HT1080 (cell line): ENCODE measurements around the gene RBM18. TPM values are rescaled to one million over a fixed set of nuclear protein-coding genes. Genes with fewer than 3 reads are reported as not detected.

Source experiments
- DNase-seq: peaks from one replicate; pipeline ENCODE4 v3.0.0-alpha.2; 2015; ENCODE audit warnings: low read depth
- polyA plus RNA-seq, 2 experiments: library from polyadenylated mRNA; depleted of rRNA; stranded (reverse); fragments of >200 nt; gene quantifications; 2 replicates each; pipeline ENCODE4 v1.2.3, GENCODE V29; 2015
- total RNA-seq: library from RNA; depleted of rRNA; stranded (reverse); fragments of >200 nt; shearing (Covaris generic); gene quantifications from 2 replicates; pipeline ENCODE4 v1.2.3, GENCODE V29; 2014; rRNA removed

RBM18 gene, protein sequence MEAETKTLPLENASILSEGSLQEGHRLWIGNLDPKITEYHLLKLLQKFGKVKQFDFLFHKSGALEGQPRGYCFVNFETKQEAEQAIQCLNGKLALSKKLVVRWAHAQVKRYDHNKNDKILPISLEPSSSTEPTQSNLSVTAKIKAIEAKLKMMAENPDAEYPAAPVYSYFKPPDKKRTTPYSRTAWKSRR
- 12.7 and 12.8 TPM in 2 replicates for total RNA-seq
- 13.6 and 17.7 TPM in 2 replicates for polyA plus RNA-seq (2015; cell fraction: cytosol; rRNA removed)
- 9.5 and 13.8 TPM in 2 replicates for polyA plus RNA-seq (2015; cell fraction: nucleus; rRNA removed)

- DNase-seq, result peak; percentile 93
These were observed at the start of gene RBM18, which contains the start of gene MRRF for GRCh38 chr9:122264360-122265148. Gene RBM18 (minus strand): TSS chr9:122264840. CDS start chr9:122261492, 3,348 bp downstream. Gene MRRF (plus strand): TSS chr9:122264882. CDS start chr9:122270892, 6,010 bp downstream.

- no peak for DNase-seq
These were observed 49.5 kb upstream of the RBM18 start for GRCh38 chr9:122314165-122314564.

GRCh38 chr9:122309861-122310260 lies 45.2 kb upstream of the RBM18 start:
- no peak for DNase-seq

DNA sequence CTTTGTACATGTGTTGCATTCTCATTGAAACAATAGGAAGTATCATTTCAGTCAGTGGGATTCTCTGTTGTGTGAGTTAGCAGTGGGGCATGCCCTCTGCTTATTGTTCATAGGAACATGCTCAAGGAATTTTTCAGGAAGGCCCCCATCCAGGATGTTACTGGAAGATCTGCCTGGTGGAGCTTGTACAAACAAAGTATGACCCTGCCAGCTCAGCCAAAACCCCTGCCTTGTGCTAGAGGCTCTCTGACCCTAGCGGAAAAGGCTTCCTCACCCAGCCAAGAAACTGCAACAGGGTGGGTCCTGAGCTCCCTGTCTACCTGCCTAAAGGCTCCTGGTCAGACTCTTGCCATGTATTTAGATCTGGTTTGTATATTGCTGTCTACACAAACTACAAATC lies 43.3 kb upstream of the RBM18 start:
- no peak for DNase-seq

DNA sequence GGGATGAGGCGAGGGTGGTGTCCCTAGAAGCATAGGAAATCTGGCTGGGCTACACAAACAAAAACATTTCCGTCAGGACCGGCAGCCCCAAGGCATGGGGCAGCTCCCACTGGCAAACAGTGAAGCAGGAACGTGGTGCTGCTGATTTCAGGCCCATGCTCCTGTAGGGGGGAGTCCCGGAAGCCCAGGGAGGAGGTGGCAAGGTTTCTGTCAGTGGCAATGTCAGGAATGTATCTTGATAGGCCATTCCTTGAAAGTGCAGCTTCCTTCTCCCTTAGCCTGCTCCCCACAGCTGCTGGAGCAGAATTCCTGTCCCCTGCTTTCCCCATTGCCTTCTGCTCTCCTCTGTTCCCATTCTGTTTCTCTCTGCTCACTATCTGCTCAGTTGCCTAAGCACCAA lies 42.4 kb upstream of the RBM18 start:
- no peak for DNase-seq

- no peak for DNase-seq
These were observed 37.8 kb upstream of the RBM18 start for GRCh38 chr9:122302237-122303093.

DNA sequence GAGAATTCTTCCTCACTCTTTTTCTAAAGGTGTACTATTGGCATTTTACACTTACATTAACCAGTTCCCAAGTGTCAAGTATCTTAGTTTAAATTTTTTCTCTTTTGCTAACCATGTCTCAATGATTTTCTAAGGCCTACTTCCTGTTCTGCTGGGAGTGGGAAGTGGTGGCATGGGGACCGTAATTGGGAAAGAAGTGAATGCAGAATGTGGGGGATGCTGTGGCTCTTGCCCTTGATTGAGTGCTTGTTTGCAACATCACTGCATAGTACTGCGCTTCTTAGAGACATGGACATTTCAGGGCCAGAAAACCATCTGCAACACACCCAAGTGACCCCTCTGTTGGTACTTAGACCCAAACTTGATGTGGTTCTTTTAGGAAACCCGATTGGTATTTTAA lies 32.9 kb upstream of the RBM18 start:
- no peak for DNase-seq

DNA sequence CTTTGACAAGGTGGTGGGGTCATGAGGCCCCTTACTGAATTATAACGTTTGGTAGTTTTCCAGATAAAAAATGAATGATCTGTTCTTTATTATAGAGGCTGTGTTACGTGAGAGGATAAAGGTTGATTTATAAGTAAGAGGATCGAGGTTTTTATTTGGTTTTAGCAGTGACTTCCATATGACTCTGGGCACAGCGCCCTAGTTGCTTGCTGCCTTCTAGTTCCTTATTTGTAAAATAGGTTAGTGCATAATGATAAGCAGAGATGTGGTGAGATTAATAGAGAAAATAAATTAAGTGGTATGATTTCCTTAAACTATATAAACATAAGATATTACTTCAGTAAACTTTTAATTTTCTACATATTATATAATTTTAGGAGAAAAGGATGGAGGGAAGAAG lies 29.9 kb upstream of the RBM18 start:
- DNase-seq, result no peak

GRCh38 chr9:122291458-122291857 lies 26.8 kb upstream of the RBM18 start:
- DNase-seq, result no peak

DNA sequence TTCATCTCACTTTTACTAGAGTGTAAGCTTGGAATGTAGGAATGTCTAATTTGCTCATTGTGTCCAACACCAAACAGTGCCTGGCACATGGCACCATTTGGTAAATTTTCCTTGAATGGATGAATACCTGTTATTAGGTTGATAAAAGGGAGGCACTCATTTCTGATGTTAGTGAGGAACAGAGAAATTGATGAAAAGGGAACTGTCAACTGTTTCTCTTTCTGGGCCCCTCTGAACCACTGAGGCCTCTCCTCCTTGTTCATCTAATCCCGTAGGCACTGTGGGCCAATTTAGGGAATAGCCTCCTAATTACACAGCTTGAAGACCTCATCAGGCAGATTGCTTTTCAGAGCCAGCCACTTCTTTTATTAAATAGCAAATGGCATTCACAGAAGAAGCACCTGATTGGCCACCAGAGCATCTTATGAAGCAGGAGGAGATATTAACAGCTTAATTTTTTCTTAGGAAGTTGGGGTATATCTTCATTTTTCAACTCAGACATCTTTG lies 22.6 kb upstream of the RBM18 start:
- DNase-seq, result no peak

GRCh38 chr9:122286764-122287163 lies 22.1 kb upstream of the RBM18 start:
- DNase-seq, result no peak

GRCh38 chr9:122281368-122281767 lies 16.7 kb upstream of the RBM18 start:
- DNase-seq, result no peak

- DNase-seq, result no peak
These were observed 12.8 kb upstream of the RBM18 start for GRCh38 chr9:122277285-122277897.

GRCh38 chr9:122276096-122276495 lies 11.5 kb upstream of the RBM18 start:
- no peak for DNase-seq

- DNase-seq, result no peak
These were observed 9.4 kb upstream of the RBM18 start for GRCh38 chr9:122274055-122274454.

DNA sequence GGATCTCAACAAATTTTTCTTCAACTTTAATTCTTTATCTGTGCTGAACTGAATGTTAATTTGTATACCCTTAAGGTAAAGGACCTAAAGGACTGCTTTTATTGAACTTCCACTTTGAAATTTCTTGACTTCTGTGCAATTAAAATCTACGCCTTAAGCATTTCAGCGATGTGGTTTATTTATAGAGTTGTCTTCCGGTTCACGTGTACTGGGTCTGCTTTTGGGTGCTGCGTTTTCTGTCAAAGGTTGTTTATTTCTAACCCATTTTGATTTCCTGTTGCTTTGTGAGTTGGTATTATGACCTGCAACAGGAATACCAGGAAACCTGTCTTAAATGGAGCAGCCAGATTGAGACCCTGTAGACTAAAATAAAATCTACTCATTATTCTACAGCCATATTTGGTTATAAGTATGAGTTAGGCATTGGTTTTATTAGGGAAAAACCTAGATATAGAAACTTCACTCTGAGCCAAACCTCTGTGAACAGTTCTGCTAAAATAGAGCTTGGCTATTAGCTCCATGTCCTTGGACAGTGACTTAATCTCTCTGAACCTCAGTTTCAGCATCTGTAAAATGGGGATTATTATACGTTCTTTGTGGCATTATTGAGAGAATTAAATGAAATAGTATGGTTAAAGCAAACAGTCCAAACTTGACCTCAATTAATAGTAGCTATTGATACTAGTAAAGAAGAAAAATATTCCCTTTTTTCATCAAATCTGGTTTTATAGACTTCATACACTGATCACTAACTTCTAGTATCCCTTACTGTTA lies 3.6 kb upstream of the RBM18 start:
- DNase-seq, result no peak

DNA sequence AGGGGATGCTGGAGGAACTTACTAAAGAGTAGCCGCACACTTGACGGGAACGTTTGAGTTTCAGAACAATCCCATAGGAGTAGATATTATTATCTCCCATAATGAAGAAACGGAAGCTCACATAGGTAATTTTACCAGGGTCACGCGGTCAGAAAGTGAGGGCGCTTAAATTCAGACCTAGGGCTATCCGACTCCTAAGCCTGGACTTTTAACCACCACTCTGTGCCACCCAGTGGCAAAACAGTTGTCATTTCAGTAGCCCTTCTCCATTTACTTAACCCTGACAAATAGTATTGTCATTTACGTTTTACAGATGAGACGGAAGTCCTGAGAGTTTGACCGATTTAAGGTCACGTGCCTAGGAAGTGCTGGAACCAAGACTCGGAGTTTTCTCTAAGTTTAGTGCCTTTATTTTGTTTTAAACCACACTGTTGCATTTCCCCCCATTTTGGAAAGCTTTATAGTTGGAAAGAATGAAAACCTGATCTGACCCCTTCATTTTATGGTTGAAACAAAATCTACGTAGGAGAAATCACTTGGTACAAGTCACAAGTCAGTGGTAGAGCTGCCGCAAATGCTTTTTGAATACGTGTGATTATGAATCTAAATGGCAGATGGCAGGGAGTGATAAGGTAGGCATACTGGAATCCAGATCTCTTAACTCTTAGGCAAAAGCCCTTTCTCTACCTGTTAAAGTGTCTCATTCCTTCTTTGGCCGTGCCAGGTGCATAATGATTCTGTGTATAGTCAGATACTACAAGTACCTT lies 692 bp upstream of the RBM18 start:
- DNase-seq, result peak; percentile 50

DNA sequence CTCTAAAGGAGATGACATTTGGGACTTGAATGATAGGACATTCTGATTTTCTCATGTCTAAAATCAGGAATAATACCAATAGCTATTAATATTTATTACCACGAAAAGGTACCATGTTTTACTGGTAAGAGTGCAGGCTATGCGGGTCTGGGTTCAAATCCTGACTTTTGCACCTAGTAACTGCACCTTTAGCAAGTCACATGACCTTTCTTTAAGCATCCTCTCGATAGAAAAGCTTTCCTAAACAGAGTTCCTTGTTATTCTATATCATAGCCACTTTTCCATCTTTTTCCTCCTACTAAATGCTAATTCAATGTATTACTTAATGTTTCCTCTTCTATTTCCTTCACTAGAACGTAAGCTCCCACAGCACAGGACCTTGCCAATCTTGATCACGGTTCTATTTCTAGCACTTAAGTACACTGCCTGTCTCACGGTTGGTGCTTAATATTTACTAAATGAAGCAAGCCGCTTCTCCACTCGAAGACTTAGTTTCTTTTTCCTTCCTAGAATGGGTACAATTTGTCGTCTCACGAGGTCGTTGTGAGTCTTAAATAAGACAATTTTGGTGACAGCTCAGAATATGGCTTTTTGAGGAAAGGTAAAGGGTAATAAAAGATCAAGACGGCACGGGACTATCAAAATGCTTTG lies 816 bp downstream of the RBM18 start:
- no peak for DNase-seq

DNA sequence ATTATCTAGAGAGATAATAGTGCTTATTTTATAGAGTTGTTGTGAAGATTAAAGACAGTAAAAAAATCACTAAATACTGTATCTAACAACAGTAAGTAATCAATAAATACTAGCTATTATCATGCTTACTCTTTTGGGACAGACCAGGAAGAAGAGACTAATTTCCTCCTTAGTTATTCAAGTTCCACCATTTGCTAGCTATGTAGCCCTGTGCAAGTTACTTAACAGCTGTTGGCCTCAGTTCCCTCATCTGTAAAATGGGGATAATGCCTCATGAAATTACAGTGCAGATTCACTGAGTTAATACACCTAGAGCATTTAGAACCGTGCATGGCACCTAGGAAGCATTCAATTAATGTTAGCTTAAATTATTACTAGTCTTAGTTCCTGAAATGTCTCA lies 2.6 kb downstream of the RBM18 start:
- DNase-seq, result no peak
